Measurements from ENCODE around the gene AFAP1.

- TF ChIP-seq, protein P1, sequence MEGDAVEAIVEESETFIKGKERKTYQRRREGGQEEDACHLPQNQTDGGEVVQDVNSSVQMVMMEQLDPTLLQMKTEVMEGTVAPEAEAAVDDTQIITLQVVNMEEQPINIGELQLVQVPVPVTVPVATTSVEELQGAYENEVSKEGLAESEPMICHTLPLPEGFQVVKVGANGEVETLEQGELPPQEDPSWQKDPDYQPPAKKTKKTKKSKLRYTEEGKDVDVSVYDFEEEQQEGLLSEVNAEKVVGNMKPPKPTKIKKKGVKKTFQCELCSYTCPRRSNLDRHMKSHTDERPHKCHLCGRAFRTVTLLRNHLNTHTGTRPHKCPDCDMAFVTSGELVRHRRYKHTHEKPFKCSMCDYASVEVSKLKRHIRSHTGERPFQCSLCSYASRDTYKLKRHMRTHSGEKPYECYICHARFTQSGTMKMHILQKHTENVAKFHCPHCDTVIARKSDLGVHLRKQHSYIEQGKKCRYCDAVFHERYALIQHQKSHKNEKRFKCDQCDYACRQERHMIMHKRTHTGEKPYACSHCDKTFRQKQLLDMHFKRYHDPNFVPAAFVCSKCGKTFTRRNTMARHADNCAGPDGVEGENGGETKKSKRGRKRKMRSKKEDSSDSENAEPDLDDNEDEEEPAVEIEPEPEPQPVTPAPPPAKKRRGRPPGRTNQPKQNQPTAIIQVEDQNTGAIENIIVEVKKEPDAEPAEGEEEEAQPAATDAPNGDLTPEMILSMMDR (IDR thresholded peaks at IDR 0.05), result no peak
- TF ChIP-seq POLR2A (IDR thresholded peaks at IDR 0.05), result no peak
- TF ChIP-seq POLR2AphosphoS5 (IDR thresholded peaks at IDR 0.05), result no peak
- TF ChIP-seq EP300 (IDR thresholded peaks at IDR 0.05; ENCODE audit: low read depth), result no peak
These were observed 212.8 kb downstream of the AFAP1 start for GRCh38 chr4:7726665-7727413.

Data from transverse colon (tissue), 4 donors.